Measurements from ENCODE around the gene PSMB2. TPM values are rescaled to one million over a fixed set of nuclear protein-coding genes. Genes with fewer than 3 reads are reported as not detected.

The PSMB2 gene
- total RNA-seq, 2 experiments from 2014 or later, result 28.7 to 86.3 TPM

GRCh38 chr1:35622510-35623178 lies 18.7 kb downstream of the PSMB2 start:
- Histone ChIP-seq H3K4me3 (ENCODE audit: low read depth, low read length, poor library complexity, severe bottlenecking) (no peak overlapping the region), H4K20me1 (ENCODE audit: insufficient read depth, low read length) (no peaks in the 10 kb centered on the region), H3K36me3 (ENCODE audit: insufficient read depth, low read length) (peaks cover 84% of the 10 kb centered on the region), H3K9me3 (ENCODE audit: low read length) (no peaks in the 10 kb centered on the region), H3K27ac (ENCODE audit: low read depth, low read length, poor library complexity, severe bottlenecking) (no peak overlapping the region), H3K4me1 (ENCODE audit: insufficient read depth, low read length, poor library complexity, severe bottlenecking) (no peaks in the 10 kb centered on the region), H2AFZ (ENCODE audit: low read length) (no peak overlapping the region), H3K9me2 (ENCODE audit: insufficient read depth, low read length) (no peaks in the 10 kb centered on the region), H3K79me2 (ENCODE audit: insufficient read depth, low read depth, low read length) (peaks cover 28% of the 10 kb centered on the region; the same call in 1 of the 2 replicates), H3K4me2 (ENCODE audit: low read length) (no peak overlapping the region)
- CTCF ChIA-PET (ENCODE audit: unreplicated experiment), result no interaction called here
- intact Hi-C loops (cut with micrococcal nuclease; ENCODE audit: unreplicated experiment), result no loop called here
- TF ChIP-seq CTCF (conservative IDR thresholded peaks at IDR 0.05; ENCODE audit: low read length) (no peak), EZH2phosphoT487 (IDR thresholded peaks at IDR 0.05; ENCODE audit: borderline replicate concordance, low read depth, low read length) (no peak)
- DNase-seq (ENCODE audit: low spot score), result no peak
- no TSS peak for BruUV-seq (replicated peaks)
- POLR2A ChIA-PET, result interaction anchor here (0.7 to 0.8 kb wide), 3 partner anchors 16 to 277 kb away, joined by 3 read pairs; no protein-coding TSS in a partner anchor

GRCh38 chr1:35619237-35620121 lies 21.8 kb downstream of the PSMB2 start:
- H3K79me2 ChIP-seq (ENCODE audit: insufficient read depth, low read depth, low read length), result peaks cover 22% of the 10 kb centered on the region; the same call in 1 of the 2 replicates
- no peak for DNase-seq (ENCODE audit: low spot score)
- no peaks in the 10 kb centered on the region for H3K9me2 ChIP-seq (ENCODE audit: insufficient read depth, low read length)
- no peaks in the 10 kb centered on the region for H3K4me1 ChIP-seq (ENCODE audit: insufficient read depth, low read length, poor library complexity, severe bottlenecking)
- ChIA-PET CTCF (ENCODE audit: unreplicated experiment) (interaction anchor here (1.1 kb wide), 1 partner anchor 51 kb away, joined by 3 read pairs; no protein-coding TSS in a partner anchor), POLR2A (no interaction called here)
- intact Hi-C loops (cut with micrococcal nuclease; ENCODE audit: unreplicated experiment), result no loop called here
- H3K36me3 ChIP-seq (ENCODE audit: insufficient read depth, low read length), result peaks cover 88% of the 10 kb centered on the region
- H3K9me3 ChIP-seq (ENCODE audit: low read length), result no peaks in the 10 kb centered on the region
- H3K27ac ChIP-seq (ENCODE audit: low read depth, low read length, poor library complexity, severe bottlenecking), result no peak overlapping the region
- H3K4me2 ChIP-seq (ENCODE audit: low read length), result no peak overlapping the region
- no TSS peak for BruUV-seq (replicated peaks)
- H2AFZ ChIP-seq (ENCODE audit: low read length), result no peak overlapping the region
- no peaks in the 10 kb centered on the region for H4K20me1 ChIP-seq (ENCODE audit: insufficient read depth, low read length)
- no peak for TF ChIP-seq EZH2phosphoT487 (IDR thresholded peaks at IDR 0.05; ENCODE audit: borderline replicate concordance, low read depth, low read length)
- no peak for TF ChIP-seq CTCF (conservative IDR thresholded peaks at IDR 0.05; ENCODE audit: low read length)
- H3K4me3 ChIP-seq (ENCODE audit: low read depth, low read length, poor library complexity, severe bottlenecking), result no peak overlapping the region
